Kidney capillary endothelial cell (primary cell): ENCODE data around the gene FOXQ1.

Experiments
- DNase-seq: peaks from one replicate; pipeline ENCODE4 v3.0.0-alpha.2; 2018; ENCODE audit warnings: low spot score

The FOXQ1 gene, protein sequence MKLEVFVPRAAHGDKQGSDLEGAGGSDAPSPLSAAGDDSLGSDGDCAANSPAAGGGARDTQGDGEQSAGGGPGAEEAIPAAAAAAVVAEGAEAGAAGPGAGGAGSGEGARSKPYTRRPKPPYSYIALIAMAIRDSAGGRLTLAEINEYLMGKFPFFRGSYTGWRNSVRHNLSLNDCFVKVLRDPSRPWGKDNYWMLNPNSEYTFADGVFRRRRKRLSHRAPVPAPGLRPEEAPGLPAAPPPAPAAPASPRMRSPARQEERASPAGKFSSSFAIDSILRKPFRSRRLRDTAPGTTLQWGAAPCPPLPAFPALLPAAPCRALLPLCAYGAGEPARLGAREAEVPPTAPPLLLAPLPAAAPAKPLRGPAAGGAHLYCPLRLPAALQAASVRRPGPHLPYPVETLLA

DNA sequence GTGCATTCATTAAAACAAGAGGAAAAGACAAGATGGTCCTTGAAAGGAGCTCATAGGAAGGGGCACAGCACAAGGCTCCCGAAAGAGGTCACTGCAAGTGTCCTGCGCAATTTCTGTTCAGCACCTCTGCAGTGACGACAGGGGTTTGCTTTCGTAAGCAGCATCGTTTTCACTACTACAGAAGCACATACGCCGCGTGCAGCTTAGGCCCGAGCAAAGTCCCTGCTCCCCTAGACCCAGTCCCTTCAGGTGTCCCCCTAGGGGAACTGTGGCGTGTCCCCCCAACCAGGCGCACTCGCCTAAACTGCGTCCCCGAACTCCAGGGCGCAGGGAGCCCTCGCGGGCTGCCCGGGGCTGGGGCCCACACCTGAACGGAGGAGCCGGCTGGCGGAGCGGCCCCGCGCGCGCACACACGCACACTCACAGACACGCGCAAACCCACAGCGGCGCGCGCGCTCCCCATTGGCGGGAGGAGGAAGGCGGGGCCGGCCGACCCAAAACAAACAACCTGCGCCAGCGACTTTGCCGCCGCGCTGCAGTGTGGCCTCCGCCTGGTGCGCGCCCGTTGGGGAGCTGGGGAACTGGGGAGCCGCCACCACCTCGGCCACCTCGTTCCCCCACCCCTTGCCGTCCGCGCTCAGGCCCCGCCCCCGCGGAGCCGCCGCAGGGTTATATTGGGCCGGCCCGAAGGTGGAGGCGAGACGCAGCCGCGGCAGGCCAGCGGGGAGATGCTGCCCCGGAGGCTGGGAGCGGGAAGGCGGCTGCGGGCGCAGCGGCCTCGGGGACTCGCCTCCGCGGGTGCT, at the start of gene FOXQ1:
Gene FOXQ1, plus strand, starts transcription at position 699 of the 803 bp plus-strand sequence. CDS start 607 bp downstream, outside the sequence.
- DNase-seq, result no peak

- DNase-seq, result no peak
Measured at GRCh38 chr6:1262704-1263038, 49.2 kb upstream of the FOXQ1 start.

GRCh38 chr6:1263039-1263849, 48.7 kb upstream of the FOXQ1 start:
- DNase-seq, result no peak

GRCh38 chr6:1263850-1264377, 48.0 kb upstream of the FOXQ1 start:
- DNase-seq, result no peak

- no peak for DNase-seq
Measured at GRCh38 chr6:1264619-1265445, 47.1 kb upstream of the FOXQ1 start.

DNA sequence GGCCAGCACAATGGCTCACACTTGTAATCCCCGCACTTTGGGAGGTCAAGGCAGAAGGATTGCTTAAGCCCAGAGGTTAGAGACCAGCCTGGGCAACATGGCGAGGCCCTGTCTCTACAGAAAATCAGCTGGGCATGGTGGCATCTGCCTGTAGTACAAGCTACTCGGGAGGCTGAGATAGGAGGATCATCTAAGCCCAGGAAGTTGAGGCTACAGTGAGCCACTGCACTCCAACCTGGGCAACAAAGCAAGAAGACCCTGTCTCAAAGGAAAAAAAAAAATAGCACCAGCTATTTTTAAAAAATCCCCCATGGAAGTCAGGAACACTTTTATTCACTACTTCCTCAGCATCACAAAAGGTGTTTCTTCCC, 45.2 kb upstream of the FOXQ1 start:
- DNase-seq, result no peak

- DNase-seq, result no peak
Measured at GRCh38 chr6:1267057-1267732, 44.7 kb upstream of the FOXQ1 start.

- no peak for DNase-seq
Measured at GRCh38 chr6:1267790-1268762, 43.8 kb upstream of the FOXQ1 start.

GRCh38 chr6:1271071-1271763, 40.7 kb upstream of the FOXQ1 start:
- no peak for DNase-seq

DNA sequence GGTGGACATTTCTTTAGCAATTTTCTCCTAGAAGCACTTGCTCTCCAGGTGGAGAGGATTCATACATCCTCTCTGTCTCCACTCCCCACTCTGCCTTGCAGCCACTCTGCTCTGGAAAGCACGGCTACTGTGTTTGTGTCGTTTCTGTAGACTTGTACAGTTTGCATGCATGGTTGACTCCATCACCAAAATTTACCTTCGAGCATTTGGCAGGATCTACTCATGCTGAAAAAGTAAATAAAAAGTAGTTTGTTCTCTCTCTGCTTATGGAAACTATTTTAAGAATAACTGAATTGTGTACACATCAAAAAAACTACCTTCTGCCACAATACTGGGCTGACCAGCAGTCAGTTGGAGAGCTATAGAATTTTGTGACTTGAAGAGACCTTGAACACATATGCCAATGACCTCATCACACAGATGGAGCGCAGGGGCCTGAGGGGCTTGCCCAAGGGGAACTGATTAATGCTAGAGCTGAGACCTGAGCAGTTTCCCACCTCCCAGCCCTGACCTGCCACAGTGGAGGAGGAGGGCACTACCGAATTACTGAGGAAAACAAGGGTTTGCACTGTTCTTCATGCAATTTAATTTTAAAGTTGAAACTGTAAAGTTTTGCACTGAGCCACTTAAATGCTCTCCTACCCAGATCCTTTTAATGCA, 33.7 kb upstream of the FOXQ1 start:
- no peak for DNase-seq

- no peak for DNase-seq
Measured at GRCh38 chr6:1279065-1279464, 32.8 kb upstream of the FOXQ1 start.

DNA sequence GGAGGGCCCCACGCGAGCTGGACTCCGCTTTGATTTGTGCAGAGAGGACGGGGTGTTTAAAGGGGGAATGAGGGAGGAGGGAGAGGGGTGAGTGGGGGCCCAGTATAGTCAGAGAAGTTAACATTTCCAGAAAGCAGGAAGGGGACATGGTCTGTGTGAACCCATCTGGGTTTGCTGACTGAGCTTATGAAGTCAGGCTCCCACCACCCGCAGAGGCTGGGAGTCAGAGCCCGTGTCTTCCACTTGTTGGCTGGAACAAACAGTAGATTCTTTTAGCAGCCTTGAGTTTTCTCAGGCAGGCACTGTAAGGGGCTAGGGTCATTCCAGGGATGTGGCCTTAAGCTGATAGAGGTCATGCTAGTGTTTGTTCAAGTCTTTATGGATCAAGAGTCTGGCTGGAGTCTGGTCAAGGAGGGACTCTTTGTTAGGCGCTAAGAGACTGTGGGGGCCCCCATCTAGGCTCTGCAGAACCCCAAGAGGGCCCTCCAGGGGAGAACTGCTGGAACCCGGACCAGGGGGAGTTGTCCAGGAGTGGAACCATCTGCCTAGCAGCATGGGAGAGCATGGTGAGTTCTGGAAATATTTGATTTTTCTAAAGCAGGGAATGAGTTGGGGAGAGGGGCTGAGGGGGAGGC, 31.1 kb upstream of the FOXQ1 start:
- DNase-seq, result no peak

DNA sequence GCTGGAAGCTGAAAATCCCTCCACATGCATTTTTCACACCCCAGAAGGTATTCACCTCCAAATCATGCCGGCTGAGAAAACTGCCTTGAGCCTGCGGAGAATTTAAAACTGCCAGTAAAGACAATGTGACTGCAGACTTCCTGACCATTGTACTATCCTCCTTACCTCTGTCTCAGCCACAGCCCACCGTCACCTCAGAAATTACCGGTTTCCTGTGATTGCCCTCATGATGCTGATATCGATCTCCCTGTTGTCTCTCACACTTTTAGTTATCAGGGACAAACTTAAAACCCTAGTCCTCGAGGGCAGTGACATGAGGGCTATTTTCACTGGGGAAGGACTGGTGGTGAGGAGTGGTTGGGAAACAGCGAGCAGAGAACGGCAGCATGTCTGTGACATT, 30.2 kb upstream of the FOXQ1 start:
- DNase-seq, result no peak

- DNase-seq, result no peak
Measured at GRCh38 chr6:1283501-1283900, 28.4 kb upstream of the FOXQ1 start.

DNA sequence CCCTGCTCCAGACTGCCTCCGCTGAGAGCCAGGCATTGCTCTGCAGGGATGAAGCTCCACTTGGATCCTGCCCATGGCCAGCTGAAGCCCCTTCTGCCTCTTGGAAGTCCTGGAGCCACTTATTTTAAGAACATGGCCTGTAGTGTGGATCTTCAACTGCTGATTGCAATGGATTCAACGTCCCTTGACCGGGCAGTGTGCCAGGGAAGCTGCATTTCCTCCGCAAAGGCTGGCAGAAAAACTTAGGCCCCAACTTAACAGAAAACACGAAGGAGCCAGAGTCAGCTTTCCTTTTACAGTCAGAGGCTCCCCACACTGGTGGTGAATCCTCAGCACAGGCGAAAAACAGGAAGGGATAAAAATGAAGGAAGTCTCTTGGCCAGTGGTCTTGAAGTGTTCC, 26.3 kb upstream of the FOXQ1 start:
- DNase-seq, result no peak

- DNase-seq, result peak; percentile 61
Measured at GRCh38 chr6:1285956-1286355, 25.9 kb upstream of the FOXQ1 start.

- DNase-seq, result no peak
Measured at GRCh38 chr6:1287103-1287591, 24.8 kb upstream of the FOXQ1 start.

GRCh38 chr6:1290086-1290485, 21.8 kb upstream of the FOXQ1 start:
- no peak for DNase-seq
